Esophagus muscularis mucosa (tissue), 4 donors: ENCODE data around the gene LRCOL1. TPM values are rescaled to one million over a fixed set of nuclear protein-coding genes. Genes with fewer than 3 reads are reported as not detected.

Experiments used
- DNase-seq: peaks from one replicate; pipeline ENCODE4 v3.0.0-alpha.2; 2017; ENCODE audit errors: extremely low spot score
- H3K27ac ChIP-seq, 4 donors: fragments of 200-600 bp; sonication (generic); replicated peaks in 1 of 4; 1 replicate in 3 of 4; 2 replicates in 1 of 4; pipeline ENCODE4 v1.5.1; 2016 to 2019; ENCODE audit warnings: mild to moderate bottlenecking in 1 of 4
- H3K27me3 ChIP-seq, 4 donors: fragments of 200-600 bp; sonication (generic); one replicate each; pipeline versions ENCODE4 v1.5.1 to v1.6.0; 2016 to 2019
- H3K36me3 ChIP-seq, 4 donors: fragments of 200-600 bp; sonication (generic); one replicate each; pipeline ENCODE4 v1.5.1; 2016 to 2019
- H3K4me1 ChIP-seq, 4 donors: fragments of 200-600 bp; sonication (generic); one replicate each; pipeline ENCODE4 v1.5.1; 2016 to 2019
- H3K4me3 ChIP-seq, 4 donors: fragments of 200-600 bp; sonication (generic); 1 replicate in 2 of 4; 2 replicates in 2 of 4; pipeline ENCODE4 v1.5.1; 2016 to 2019; ENCODE audit warnings: mild to moderate bottlenecking in 4 of 4, moderate library complexity in 1 of 4
- H3K9me3 ChIP-seq, 4 donors: fragments of 200-600 bp; sonication (generic); 1 replicate in 3 of 4; 2 replicates in 1 of 4; pipeline ENCODE4 v1.5.1; 2016 to 2019
- EP300 ChIP-seq: sonication (generic); formaldehyde crosslinking; IDR thresholded peaks from one replicate; pipeline ENCODE4 v1.6.1; 2017; ENCODE audit warnings: antibody characterized with exemption
- POLR2A ChIP-seq: fragments of 450-650 bp; IDR thresholded peaks from one replicate; pipeline ENCODE4 v1.6.1; 2017; ENCODE audit warnings: antibody characterized with exemption, moderate library complexity, mild to moderate bottlenecking, low read depth
- POLR2AphosphoS5 ChIP-seq, 2 donors: sonication (generic); formaldehyde crosslinking; IDR thresholded peaks; one replicate each; pipeline ENCODE4 v1.6.1; 2017; ENCODE audit warnings: antibody characterized with exemption in 2 of 2
- WGBS: methylation state at CpG from one replicate; pipeline ENCODE4 v1.1.5; 2018; 5-methylcytosine and 5-hydroxymethylcytosine counted together
- intact Hi-C: fragments of 100-400 bp; cut with DNase I; formaldehyde crosslinking; loops from one replicate; pipeline ENCODE4 v1.15.1; 2023
- total RNA-seq, 4 donors: library from RNA; depleted of rRNA; stranded (reverse); fragments of >200 nt; gene quantifications; one replicate each; pipeline versions ENCODE4 v1.1.0 to v1.2.1, GENCODE V29; 2016
- TF ChIP-seq, protein P1 (sequence below), 3 experiments: fragments of 200-600 bp in 2 of 3; fragments of 450-650 bp in 1 of 3; sonication (generic) in 2 of 3; IDR thresholded peaks; one replicate each; pipeline ENCODE4 v1.5.1; 2017 to 2019; ENCODE audit warnings: antibody characterized with exemption in 3 of 3, mild to moderate bottlenecking in 2 of 3, moderate library complexity in 1 of 3

LRCOL1 gene
- total RNA-seq, 4 donors from 2014 or later, result not detected

DNA sequence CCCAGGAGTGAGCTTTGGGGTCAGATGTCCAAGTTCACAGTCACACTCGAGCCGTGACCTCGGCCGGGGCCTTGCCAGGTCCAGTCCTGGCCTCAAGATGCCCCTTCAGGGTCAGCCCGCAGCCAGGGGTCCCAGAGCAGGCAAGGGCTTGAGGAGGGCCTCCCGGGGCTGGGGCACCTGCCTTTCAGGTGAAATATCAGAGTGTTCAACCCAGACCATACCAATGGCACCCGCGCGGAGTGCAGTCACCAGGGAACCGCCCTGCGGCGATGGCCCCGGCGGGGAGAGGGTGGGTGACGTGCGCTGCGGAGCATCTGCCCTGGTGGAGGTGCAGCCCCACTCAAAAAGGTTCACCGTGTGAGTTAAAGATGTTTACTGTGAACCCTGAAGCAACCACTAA, 16.9 kb downstream of the LRCOL1 start:
- no peak overlapping the region for H3K27ac ChIP-seq
- H3K4me3 ChIP-seq, result peak overlapping the region in 2 of 4 donors; percentile 25 to 29
- H3K36me3 ChIP-seq, result no peaks in the 10 kb centered on the region
- intact Hi-C loops, result no loop called here
- TF ChIP-seq, protein P1, sequence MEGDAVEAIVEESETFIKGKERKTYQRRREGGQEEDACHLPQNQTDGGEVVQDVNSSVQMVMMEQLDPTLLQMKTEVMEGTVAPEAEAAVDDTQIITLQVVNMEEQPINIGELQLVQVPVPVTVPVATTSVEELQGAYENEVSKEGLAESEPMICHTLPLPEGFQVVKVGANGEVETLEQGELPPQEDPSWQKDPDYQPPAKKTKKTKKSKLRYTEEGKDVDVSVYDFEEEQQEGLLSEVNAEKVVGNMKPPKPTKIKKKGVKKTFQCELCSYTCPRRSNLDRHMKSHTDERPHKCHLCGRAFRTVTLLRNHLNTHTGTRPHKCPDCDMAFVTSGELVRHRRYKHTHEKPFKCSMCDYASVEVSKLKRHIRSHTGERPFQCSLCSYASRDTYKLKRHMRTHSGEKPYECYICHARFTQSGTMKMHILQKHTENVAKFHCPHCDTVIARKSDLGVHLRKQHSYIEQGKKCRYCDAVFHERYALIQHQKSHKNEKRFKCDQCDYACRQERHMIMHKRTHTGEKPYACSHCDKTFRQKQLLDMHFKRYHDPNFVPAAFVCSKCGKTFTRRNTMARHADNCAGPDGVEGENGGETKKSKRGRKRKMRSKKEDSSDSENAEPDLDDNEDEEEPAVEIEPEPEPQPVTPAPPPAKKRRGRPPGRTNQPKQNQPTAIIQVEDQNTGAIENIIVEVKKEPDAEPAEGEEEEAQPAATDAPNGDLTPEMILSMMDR (IDR thresholded peaks at IDR 0.05), result no peak
- TF ChIP-seq POLR2AphosphoS5 (IDR thresholded peaks at IDR 0.05) (no peak), POLR2A (no peak), EP300 (no peak)
- H3K4me1 ChIP-seq, result peaks cover 9 to 19% (median 14%) of the 10 kb centered on the region in 4 donors
- peaks cover 0 to 6% (median 0%) of the 10 kb centered on the region in 4 donors for H3K27me3 ChIP-seq
- H3K9me3 ChIP-seq, result no peaks in the 10 kb centered on the region
- DNase-seq, result no peak
- WGBS, result 46% methylated on average over 14 of the region's 18 CpGs

DNA sequence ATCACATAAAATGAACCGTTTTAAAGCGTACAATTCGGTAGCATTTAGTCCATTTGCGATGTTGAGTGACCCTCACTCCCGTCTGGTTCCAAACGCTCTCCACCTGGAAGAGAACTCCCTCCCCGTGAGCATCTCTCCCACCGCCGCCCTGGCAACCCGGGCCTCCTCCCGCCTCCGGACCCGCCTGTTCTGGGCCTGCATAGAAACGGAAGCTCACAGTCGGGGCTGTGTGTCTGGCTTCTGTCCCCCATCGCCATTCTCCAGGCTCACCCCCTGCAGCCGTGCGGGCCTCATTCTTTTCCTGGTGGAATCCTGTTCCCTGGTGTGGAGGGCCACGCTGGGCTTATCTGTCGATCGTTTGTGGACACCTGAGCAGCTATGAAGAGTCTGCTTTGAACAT, 17.3 kb downstream of the LRCOL1 start:
- DNase-seq, result no peak
- Histone ChIP-seq H3K4me3 (no peak overlapping the region), H3K27ac (no peak overlapping the region), H3K9me3 (no peaks in the 10 kb centered on the region), H3K27me3 (peaks cover 0 to 6% (median 0%) of the 10 kb centered on the region in 4 donors), H3K4me1 (peaks cover 8 to 18% (median 14%) of the 10 kb centered on the region in 4 donors), H3K36me3 (no peaks in the 10 kb centered on the region)
- 91% methylated on average over 21 of the region's 21 CpGs for WGBS
- intact Hi-C loops, result no loop called here
- TF ChIP-seq POLR2AphosphoS5 (IDR thresholded peaks at IDR 0.05) (no peak), EP300 (no peak), POLR2A (no peak)
- TF ChIP-seq, protein P1 (IDR thresholded peaks at IDR 0.05), result no peak

DNA sequence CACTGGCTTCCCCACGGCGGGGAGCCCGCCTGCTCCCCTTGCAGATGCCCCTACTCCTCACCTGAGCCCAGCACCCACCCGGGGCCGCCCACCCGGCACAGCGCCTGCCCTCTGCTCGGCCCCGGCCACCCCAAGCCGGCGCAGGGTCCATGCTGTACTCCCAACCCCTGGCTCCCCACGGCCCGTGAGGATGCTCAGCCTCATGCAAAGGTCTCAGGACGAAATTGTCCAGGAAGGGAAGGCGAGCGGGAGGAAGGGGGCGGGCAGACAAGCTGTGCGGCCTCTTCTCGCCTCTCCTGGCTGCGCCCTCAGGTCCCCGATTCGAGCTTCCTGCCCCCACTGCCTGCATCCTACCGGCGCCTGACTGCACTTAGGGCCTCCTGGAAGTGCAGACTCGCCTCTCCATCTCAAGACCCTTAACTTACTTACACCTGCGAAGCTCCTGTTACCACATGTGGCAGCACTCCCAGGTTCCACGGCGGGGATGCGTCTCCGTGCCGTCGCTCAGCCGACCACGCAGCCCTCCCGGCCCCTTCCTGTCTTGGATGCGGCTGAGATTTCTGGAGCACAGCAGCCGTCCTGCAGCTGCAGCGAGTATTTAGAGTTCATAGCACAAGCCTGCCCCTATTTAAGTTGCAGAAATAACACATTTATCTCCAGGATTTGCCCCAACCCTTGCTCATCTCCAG, 18.0 kb downstream of the LRCOL1 start:
- Histone ChIP-seq H3K27ac (no peak overlapping the region), H3K36me3 (no peaks in the 10 kb centered on the region), H3K4me3 (no peak overlapping the region), H3K4me1 (peaks cover 8 to 15% (median 10%) of the 10 kb centered on the region in 4 donors), H3K27me3 (peaks cover 0 to 6% (median 0%) of the 10 kb centered on the region in 4 donors), H3K9me3 (no peaks in the 10 kb centered on the region)
- no peak for DNase-seq
- intact Hi-C loops, result no loop called here
- TF ChIP-seq, protein P1 (IDR thresholded peaks at IDR 0.05), result no peak
- TF ChIP-seq POLR2AphosphoS5 (IDR thresholded peaks at IDR 0.05) (no peak), POLR2A (no peak), EP300 (no peak)
- WGBS, result 87% methylated on average over 19 of the region's 38 CpGs

DNA sequence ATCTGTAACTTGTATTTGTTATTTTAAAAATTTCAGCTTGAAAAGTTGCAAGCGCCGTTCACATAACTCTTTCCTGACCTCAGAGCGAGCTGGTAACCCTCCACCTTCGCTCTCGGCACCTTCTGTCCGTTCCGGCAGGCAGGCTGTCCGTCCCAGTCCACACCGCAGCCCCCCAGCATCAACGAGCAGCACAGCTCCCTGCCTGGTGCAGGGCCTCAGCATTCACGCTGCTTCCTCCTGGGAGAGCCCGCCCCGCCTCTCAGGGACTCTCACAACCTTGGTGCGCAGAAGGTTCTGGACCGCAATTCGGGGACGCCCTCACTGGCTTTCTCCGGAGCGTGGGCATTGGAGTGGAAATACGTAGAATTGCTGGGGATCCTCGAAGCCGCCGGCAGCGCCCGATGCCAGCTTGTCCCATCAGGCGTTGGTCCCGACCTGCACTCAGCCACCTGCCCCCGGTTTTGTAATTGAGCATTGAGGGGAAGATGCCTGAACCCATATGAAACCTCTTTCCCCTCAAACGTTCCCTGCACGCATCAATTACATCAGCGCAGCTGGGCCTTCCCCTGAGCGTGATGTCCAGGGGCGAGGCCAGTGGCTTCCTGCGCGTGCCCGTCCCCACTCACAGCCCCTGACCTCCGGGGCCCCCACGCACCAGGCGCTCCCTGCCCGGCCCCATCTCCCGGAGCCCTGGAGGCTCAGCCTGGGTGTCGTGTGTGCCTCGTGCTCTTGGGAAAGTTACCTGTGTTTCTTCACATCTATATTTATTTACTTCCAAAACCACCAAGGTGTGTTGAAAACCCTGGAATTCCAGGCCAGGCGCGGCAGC, 19.1 kb downstream of the LRCOL1 start:
- intact Hi-C loops, result no loop called here
- WGBS, result 90% methylated on average over 45 of the region's 45 CpGs
- H3K4me1 ChIP-seq, result peaks cover 8 to 12% (median 10%) of the 10 kb centered on the region in 4 donors
- no peaks in the 10 kb centered on the region for H3K9me3 ChIP-seq
- no peak overlapping the region for H3K27ac ChIP-seq
- H3K27me3 ChIP-seq, result peaks cover 0 to 6% (median 0%) of the 10 kb centered on the region in 4 donors
- no peak overlapping the region for H3K4me3 ChIP-seq
- no peak for DNase-seq
- no peaks in the 10 kb centered on the region for H3K36me3 ChIP-seq
- TF ChIP-seq EP300 (no peak), POLR2A (no peak), POLR2AphosphoS5 (IDR thresholded peaks at IDR 0.05) (no peak)
- TF ChIP-seq, protein P1 (IDR thresholded peaks at IDR 0.05), result no peak
